ENCODE data around the gene SRBD1. TPM values are rescaled to one million over a fixed set of nuclear protein-coding genes. Genes with fewer than 3 reads are reported as not detected.

Gene SRBD1
- total RNA-seq, 1 donor from 2014 or later = 9.1 TPM

GRCh38 chr2:45578056-45578843 lies 32.8 kb downstream of the SRBD1 start:
- Histone ChIP-seq H3K9me3 (no peaks in the 10 kb centered on the region), H3K27ac (no peak overlapping the region), H3K4me3 (no peak overlapping the region), H3K4me1 (no peaks in the 10 kb centered on the region), H3K36me3 (no peaks in the 10 kb centered on the region), H3K27me3 (no peaks in the 10 kb centered on the region)
- TF ChIP-seq CTCF (IDR thresholded peaks at IDR 0.05) (peak in 1 of 3 experiments; percentile 24), POLR2AphosphoS5 (IDR thresholded peaks at IDR 0.05; ENCODE audit: insufficient read depth in 1 of 2, low read depth in 1 of 2) (no peak), POLR2A (IDR thresholded peaks at IDR 0.05) (no peak)
- no peak for DNase-seq (ENCODE audit: extremely low spot score in 2 of 2)
- intact Hi-C loops (cut with DNase I) = no loop called here

GRCh38 chr2:45577441-45577840 lies 33.6 kb downstream of the SRBD1 start:
- Histone ChIP-seq H3K27ac (no peak overlapping the region), H3K27me3 (no peaks in the 10 kb centered on the region), H3K4me1 (no peaks in the 10 kb centered on the region), H3K9me3 (no peaks in the 10 kb centered on the region), H3K36me3 (no peaks in the 10 kb centered on the region), H3K4me3 (no peak overlapping the region)
- intact Hi-C loops (cut with DNase I) = no loop called here
- DNase-seq (ENCODE audit: extremely low spot score in 2 of 2) = no peak
- no peak for TF ChIP-seq POLR2A (IDR thresholded peaks at IDR 0.05)
- no peak for TF ChIP-seq POLR2AphosphoS5 (IDR thresholded peaks at IDR 0.05; ENCODE audit: insufficient read depth in 1 of 2, low read depth in 1 of 2)
- TF ChIP-seq CTCF (IDR thresholded peaks at IDR 0.05) = no peak

GRCh38 chr2:45575881-45576280 lies 35.2 kb downstream of the SRBD1 start:
- TF ChIP-seq POLR2AphosphoS5 (IDR thresholded peaks at IDR 0.05; ENCODE audit: insufficient read depth in 1 of 2, low read depth in 1 of 2) (no peak), CTCF (IDR thresholded peaks at IDR 0.05) (no peak), POLR2A (IDR thresholded peaks at IDR 0.05) (no peak)
- H3K27me3 ChIP-seq = no peaks in the 10 kb centered on the region
- H3K4me1 ChIP-seq = no peaks in the 10 kb centered on the region
- no peak for DNase-seq (ENCODE audit: extremely low spot score in 2 of 2)
- intact Hi-C loops (cut with DNase I) = no loop called here
- no peaks in the 10 kb centered on the region for H3K36me3 ChIP-seq
- H3K27ac ChIP-seq = no peak overlapping the region
- H3K9me3 ChIP-seq = no peaks in the 10 kb centered on the region
- no peak overlapping the region for H3K4me3 ChIP-seq

- no peak overlapping the region for H3K27ac ChIP-seq
- H3K4me3 ChIP-seq = no peak overlapping the region
- TF ChIP-seq CTCF (IDR thresholded peaks at IDR 0.05) (no peak), POLR2AphosphoS5 (IDR thresholded peaks at IDR 0.05; ENCODE audit: insufficient read depth in 1 of 2, low read depth in 1 of 2) (no peak), POLR2A (IDR thresholded peaks at IDR 0.05) (no peak)
Measured at GRCh38 chr2:45572979-45573378, 38.1 kb downstream of the SRBD1 start.

GRCh38 chr2:45571940-45572339 lies 39.1 kb downstream of the SRBD1 start:
- H3K36me3 ChIP-seq = no peaks in the 10 kb centered on the region
- intact Hi-C loops (cut with DNase I) = no loop called here
- peaks cover 9% of the 10 kb centered on the region for H3K4me1 ChIP-seq
- no peak for TF ChIP-seq CTCF (IDR thresholded peaks at IDR 0.05)
- TF ChIP-seq POLR2A (IDR thresholded peaks at IDR 0.05) = no peak
- no peak for TF ChIP-seq POLR2AphosphoS5 (IDR thresholded peaks at IDR 0.05; ENCODE audit: insufficient read depth in 1 of 2, low read depth in 1 of 2)
- H3K27me3 ChIP-seq = no peaks in the 10 kb centered on the region
- DNase-seq (ENCODE audit: extremely low spot score in 2 of 2) = no peak
- no peak overlapping the region for H3K27ac ChIP-seq
- no peak overlapping the region for H3K4me3 ChIP-seq
- no peaks in the 10 kb centered on the region for H3K9me3 ChIP-seq

More at GRCh38 chr2:45572979-45573378, 38.1 kb downstream of the SRBD1 start:
- Histone ChIP-seq H3K9me3 (no peaks in the 10 kb centered on the region), H3K27me3 (no peaks in the 10 kb centered on the region), H3K36me3 (no peaks in the 10 kb centered on the region), H3K4me1 (peaks cover 7% of the 10 kb centered on the region)
- DNase-seq (ENCODE audit: extremely low spot score in 2 of 2) = no peak
- intact Hi-C loops (cut with DNase I) = no loop called here
